CD8-positive, alpha-beta memory T cell (primary cell): ENCODE measurements around the gene CAMK4. TPM values are rescaled to one million over a fixed set of nuclear protein-coding genes. Genes with fewer than 3 reads are reported as not detected.

Experiments
- CTCF ChIA-PET: fragments of 350-600 bp; sonication (Branson Sonifier 250); formaldehyde crosslinking; loops from one replicate; lab custom pipeline; 2021; ENCODE audit warnings: antibody characterized with exemption; lab: Charles Lee
- POLR2A ChIA-PET: fragments of 350-600 bp; sonication (Branson Sonifier 250); formaldehyde crosslinking; loops from one replicate; lab custom pipeline; 2021; ENCODE audit warnings: antibody characterized with exemption; lab: Charles Lee
- DNase-seq, 5 donors: peaks; one replicate each; pipeline versions ENCODE4 v3.0.0 to v3.0.0-alpha.2; 2020 to 2022; ENCODE audit warnings: mixed read lengths in 1 of 5
- H3K27ac ChIP-seq: one replicate; pipeline ENCODE4 v1.7.0; 2013; ENCODE audit warnings: low read depth, mild to moderate bottlenecking, low read length, moderate library complexity
- H3K27me3 ChIP-seq: 2 replicates; pipeline ENCODE4 v1.7.0; 2013; ENCODE audit warnings: low read length, mild to moderate bottlenecking; ENCODE audit not compliant: insufficient read depth, poor library complexity, severe bottlenecking
- H3K36me3 ChIP-seq: 2 replicates; pipeline ENCODE4 v1.7.0; 2013; ENCODE audit warnings: mild to moderate bottlenecking, low read length, moderate library complexity; ENCODE audit not compliant: insufficient read depth
- H3K4me1 ChIP-seq: 2 replicates; pipeline ENCODE4 v1.7.0; 2013; ENCODE audit warnings: mild to moderate bottlenecking, low read length, moderate library complexity; ENCODE audit not compliant: insufficient read depth
- H3K4me3 ChIP-seq: 2 replicates; pipeline ENCODE4 v1.7.0; 2013; ENCODE audit warnings: mild to moderate bottlenecking, low read length
- H3K9me3 ChIP-seq: 2 replicates; pipeline ENCODE4 v1.7.0; 2013; ENCODE audit warnings: mild to moderate bottlenecking, low read length
- H3K27ac Mint-ChIP-seq, 8 donors: one replicate each; pipeline ENCODE4 v1.8.0; 2020 to 2021; ENCODE audit warnings: mixed read lengths in 8 of 8, mild to moderate bottlenecking in 6 of 8, inconsistent platforms in 3 of 8, moderate library complexity in 3 of 8
- H3K27me3 Mint-ChIP-seq, 2 donors: one replicate each; pipeline ENCODE4 v1.8.0; 2020 to 2021; ENCODE audit warnings: mixed read lengths in 2 of 2, mild to moderate bottlenecking in 1 of 2, moderate library complexity in 1 of 2
- H3K36me3 Mint-ChIP-seq, 3 donors: one replicate each; pipeline ENCODE4 v1.8.0; 2020 to 2021; ENCODE audit warnings: mixed read lengths in 3 of 3, inconsistent platforms in 1 of 3, mild to moderate bottlenecking in 1 of 3
- H3K4me1 Mint-ChIP-seq, 3 donors: one replicate each; pipeline ENCODE4 v1.8.0; 2020 to 2021; ENCODE audit warnings: mixed read lengths in 3 of 3, inconsistent platforms in 1 of 3, mild to moderate bottlenecking in 1 of 3
- H3K4me3 Mint-ChIP-seq, 7 donors: one replicate each; pipeline ENCODE4 v1.8.0; 2020 to 2021; ENCODE audit warnings: mixed read lengths in 7 of 7, mild to moderate bottlenecking in 6 of 7, moderate library complexity in 4 of 7, inconsistent platforms in 2 of 7
- H3K9me3 Mint-ChIP-seq, 5 donors: one replicate each; pipeline ENCODE4 v1.8.0; 2020 to 2022; ENCODE audit warnings: mixed read lengths in 5 of 5, mild to moderate bottlenecking in 3 of 5, moderate library complexity in 2 of 5, inconsistent platforms in 1 of 5
- polyA plus RNA-seq: library from polyadenylated mRNA; unstranded; fragments of 300-500 nt; fragmentation: Illumina TruSeq; gene quantifications from one replicate; pipeline ENCODE4 v1.2.3, GENCODE V29; 2021
- total RNA-seq, 2 experiments: library from RNA; stranded (reverse); gene quantifications; one replicate each; pipeline ENCODE4 v1.2.3, GENCODE V29; 2021

CAMK4 gene
- total and polyA plus RNA-seq, 3 experiments from 2014 or later: 57.4 to 84.5 (median 68.7) TPM

- no peak overlapping the region for H3K4me3 Mint-ChIP-seq
- H3K9me3 ChIP-seq: no peaks in the 10 kb centered on the region
- H3K36me3 Mint-ChIP-seq: peaks cover 16 to 81% (median 25%) of the 10 kb centered on the region in 3 donors
Observed at GRCh38 chr5:111392181-111392580, 168.0 kb downstream of the CAMK4 start.

GRCh38 chr5:111394586-111394985 lies 170.4 kb downstream of the CAMK4 start:
- Histone ChIP-seq H3K36me3 (peaks cover 4% of the 10 kb centered on the region), H3K27me3 (no peaks in the 10 kb centered on the region), H3K9me3 (no peaks in the 10 kb centered on the region), H3K4me3 (no peak overlapping the region), H3K4me1 (no peaks in the 10 kb centered on the region), H3K27ac (no peak overlapping the region)
- ChIA-PET POLR2A (no interaction called here), CTCF (no interaction called here)
- H3K27ac Mint-ChIP-seq: peak overlapping the region in 1 of 8 donors; percentile 65
- no peaks in the 10 kb centered on the region for H3K9me3 Mint-ChIP-seq
- H3K36me3 Mint-ChIP-seq: peaks cover 18 to 81% (median 33%) of the 10 kb centered on the region in 3 donors
- no peaks in the 10 kb centered on the region for H3K27me3 Mint-ChIP-seq
- H3K4me3 Mint-ChIP-seq: peak overlapping the region in 1 of 7 donors; percentile 41
- peaks cover 16 to 56% (median 41%) of the 10 kb centered on the region in 3 donors for H3K4me1 Mint-ChIP-seq
- no peak for DNase-seq

More at GRCh38 chr5:111392181-111392580, 168.0 kb downstream of the CAMK4 start:
- no peak for DNase-seq
- Histone ChIP-seq H3K27me3 (no peaks in the 10 kb centered on the region), H3K4me1 (no peaks in the 10 kb centered on the region), H3K4me3 (no peak overlapping the region), H3K27ac (no peak overlapping the region), H3K36me3 (no peaks in the 10 kb centered on the region)
- CTCF ChIA-PET: no interaction called here
- Mint-ChIP-seq H3K27ac (no peak overlapping the region), H3K4me1 (peaks cover 11 to 42% (median 35%) of the 10 kb centered on the region in 3 donors), H3K27me3 (no peaks in the 10 kb centered on the region), H3K9me3 (no peaks in the 10 kb centered on the region)
- POLR2A ChIA-PET: no interaction called here

- peaks cover 15 to 58% (median 36%) of the 10 kb centered on the region in 3 donors for H3K4me1 Mint-ChIP-seq
- Histone ChIP-seq H3K4me3 (no peak overlapping the region), H3K36me3 (peaks cover 6% of the 10 kb centered on the region), H3K27me3 (no peaks in the 10 kb centered on the region), H3K4me1 (no peaks in the 10 kb centered on the region), H3K27ac (no peak overlapping the region), H3K9me3 (no peaks in the 10 kb centered on the region)
- ChIA-PET CTCF (no interaction called here), POLR2A (no interaction called here)
- no peaks in the 10 kb centered on the region for H3K9me3 Mint-ChIP-seq
- H3K4me3 Mint-ChIP-seq: no peak overlapping the region
- peak overlapping the region in 3 of 8 donors; percentile 36 to 84 (median 41) for H3K27ac Mint-ChIP-seq
- no peak for DNase-seq
- peaks cover 31 to 84% (median 45%) of the 10 kb centered on the region in 3 donors for H3K36me3 Mint-ChIP-seq
- H3K27me3 Mint-ChIP-seq: no peaks in the 10 kb centered on the region
Observed at GRCh38 chr5:111398013-111398412, 173.8 kb downstream of the CAMK4 start.

DNA sequence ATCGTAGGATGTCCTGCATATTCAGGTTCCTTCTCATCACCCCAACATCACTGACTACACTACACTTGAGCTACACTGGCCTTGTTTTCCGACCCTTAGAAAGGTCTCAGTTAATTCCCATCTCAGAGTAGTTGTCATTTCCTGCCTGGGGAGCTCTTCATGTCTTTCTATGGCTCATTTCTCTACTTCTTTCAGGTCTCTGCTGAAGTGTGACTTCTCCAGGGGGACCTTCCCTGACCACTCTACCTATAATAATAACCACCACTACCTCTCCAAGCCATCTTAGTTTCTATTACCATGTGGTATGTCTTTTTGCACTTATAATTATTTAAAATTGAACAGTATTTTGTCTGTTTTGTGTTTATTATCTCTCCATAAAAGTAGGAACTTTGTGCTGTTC lies 174.9 kb downstream of the CAMK4 start:
- H3K4me3 Mint-ChIP-seq: no peak overlapping the region
- Histone ChIP-seq H3K36me3 (peaks cover 6% of the 10 kb centered on the region), H3K27ac (no peak overlapping the region), H3K4me3 (no peak overlapping the region), H3K4me1 (no peaks in the 10 kb centered on the region), H3K27me3 (no peaks in the 10 kb centered on the region), H3K9me3 (no peaks in the 10 kb centered on the region)
- DNase-seq: no peak
- POLR2A ChIA-PET: no interaction called here
- peaks cover 37 to 86% (median 46%) of the 10 kb centered on the region in 3 donors for H3K36me3 Mint-ChIP-seq
- H3K27me3 Mint-ChIP-seq: no peaks in the 10 kb centered on the region
- no peaks in the 10 kb centered on the region for H3K9me3 Mint-ChIP-seq
- CTCF ChIA-PET: no interaction called here
- peaks cover 11 to 52% (median 39%) of the 10 kb centered on the region in 3 donors for H3K4me1 Mint-ChIP-seq
- H3K27ac Mint-ChIP-seq: peak overlapping the region in 1 of 8 donors; percentile 18

DNA sequence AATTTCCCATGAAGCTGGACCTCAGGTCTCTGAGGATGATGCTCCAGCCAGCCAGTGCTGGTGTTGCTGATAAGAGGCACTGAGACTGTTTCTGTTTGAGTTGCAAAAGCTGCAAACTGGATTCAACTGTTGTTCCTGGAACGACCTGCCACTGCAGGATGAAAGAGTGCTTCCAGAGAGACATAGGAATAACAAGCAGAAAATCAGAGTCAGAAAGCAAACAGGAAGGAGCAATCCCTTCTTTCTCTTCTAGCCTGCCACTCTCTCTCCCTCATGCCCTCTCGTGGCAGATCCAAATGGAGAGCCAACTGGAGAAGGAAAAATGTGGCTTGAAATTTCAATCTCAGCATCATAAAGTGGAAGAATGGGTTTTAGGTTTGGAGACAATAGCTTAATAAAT lies 177.7 kb downstream of the CAMK4 start:
- Histone ChIP-seq H3K9me3 (no peaks in the 10 kb centered on the region), H3K4me1 (no peaks in the 10 kb centered on the region), H3K27me3 (no peaks in the 10 kb centered on the region), H3K27ac (no peak overlapping the region), H3K4me3 (no peak overlapping the region), H3K36me3 (peaks cover 6% of the 10 kb centered on the region)
- H3K9me3 Mint-ChIP-seq: no peaks in the 10 kb centered on the region
- no peak for DNase-seq
- ChIA-PET POLR2A (no interaction called here), CTCF (no interaction called here)
- H3K27ac Mint-ChIP-seq: no peak overlapping the region
- H3K4me1 Mint-ChIP-seq: peaks cover 10 to 53% (median 49%) of the 10 kb centered on the region in 3 donors
- no peak overlapping the region for H3K4me3 Mint-ChIP-seq
- peaks cover 47 to 91% (median 52%) of the 10 kb centered on the region in 3 donors for H3K36me3 Mint-ChIP-seq
- no peaks in the 10 kb centered on the region for H3K27me3 Mint-ChIP-seq

- Histone ChIP-seq H3K9me3 (no peaks in the 10 kb centered on the region), H3K36me3 (peaks cover 5% of the 10 kb centered on the region), H3K4me1 (no peaks in the 10 kb centered on the region), H3K27me3 (no peaks in the 10 kb centered on the region), H3K27ac (no peak overlapping the region), H3K4me3 (no peak overlapping the region)
- POLR2A ChIA-PET: no interaction called here
- DNase-seq: no peak
- CTCF ChIA-PET: no interaction called here
- Mint-ChIP-seq H3K27ac (no peak overlapping the region), H3K27me3 (no peaks in the 10 kb centered on the region), H3K4me3 (no peak overlapping the region), H3K9me3 (no peaks in the 10 kb centered on the region), H3K36me3 (peaks cover 47 to 88% (median 59%) of the 10 kb centered on the region in 3 donors), H3K4me1 (peaks cover under 1 to 46% (median 43%) of the 10 kb centered on the region in 3 donors)
Observed at GRCh38 chr5:111404270-111404769, 180.1 kb downstream of the CAMK4 start.

- H3K27ac ChIP-seq: no peak overlapping the region
- H3K36me3 ChIP-seq: no peaks in the 10 kb centered on the region
- no peaks in the 10 kb centered on the region for H3K9me3 ChIP-seq
- ChIA-PET POLR2A (no interaction called here), CTCF (no interaction called here)
- Mint-ChIP-seq H3K27me3 (no peaks in the 10 kb centered on the region), H3K27ac (no peak overlapping the region), H3K4me1 (peaks cover 12 to 52% (median 32%) of the 10 kb centered on the region in 3 donors), H3K4me3 (peak overlapping the region in 1 of 7 donors; percentile 3), H3K9me3 (no peaks in the 10 kb centered on the region), H3K36me3 (peaks cover 37 to 84% (median 47%) of the 10 kb centered on the region in 3 donors)
- H3K4me3 ChIP-seq: no peak overlapping the region
- DNase-seq: no peak
- H3K4me1 ChIP-seq: no peaks in the 10 kb centered on the region
- H3K27me3 ChIP-seq: no peaks in the 10 kb centered on the region
Observed at GRCh38 chr5:111407562-111407961, 183.4 kb downstream of the CAMK4 start.

DNA sequence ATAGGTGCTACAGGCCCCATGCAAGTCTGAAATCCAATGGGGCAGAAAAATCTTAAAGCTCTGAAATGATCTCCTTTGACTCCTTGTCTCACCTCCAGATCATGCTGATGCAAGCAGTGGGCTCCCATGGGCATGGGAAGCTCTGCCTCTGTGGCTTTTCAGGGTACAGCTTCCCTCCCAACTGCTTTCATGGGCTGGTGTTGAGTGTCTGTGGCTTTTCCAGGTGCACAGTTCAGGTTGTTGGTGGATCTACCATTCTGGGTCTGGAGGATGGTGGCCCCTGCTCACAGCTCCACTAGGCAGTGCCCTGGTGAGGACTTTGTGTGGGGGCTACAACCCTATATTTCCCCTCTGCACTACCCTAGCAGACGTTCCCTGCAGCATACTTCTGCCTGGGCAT lies 184.6 kb downstream of the CAMK4 start:
- Histone ChIP-seq H3K4me3 (no peak overlapping the region), H3K4me1 (no peaks in the 10 kb centered on the region), H3K27ac (no peak overlapping the region), H3K27me3 (no peaks in the 10 kb centered on the region), H3K36me3 (no peaks in the 10 kb centered on the region), H3K9me3 (no peaks in the 10 kb centered on the region)
- peak overlapping the region in 2 of 8 donors; percentile 8 to 31 for H3K27ac Mint-ChIP-seq
- H3K4me3 Mint-ChIP-seq: no peak overlapping the region
- no peaks in the 10 kb centered on the region for H3K9me3 Mint-ChIP-seq
- peaks cover 28 to 72% (median 42%) of the 10 kb centered on the region in 3 donors for H3K36me3 Mint-ChIP-seq
- peaks cover 12 to 47% (median 28%) of the 10 kb centered on the region in 3 donors for H3K4me1 Mint-ChIP-seq
- no peak for DNase-seq
- ChIA-PET CTCF (no interaction called here), POLR2A (no interaction called here)
- no peaks in the 10 kb centered on the region for H3K27me3 Mint-ChIP-seq
